ENCODE measurements around the gene AMOTL2. TPM values are rescaled to one million over a fixed set of nuclear protein-coding genes. Genes with fewer than 3 reads are reported as not detected.

Gene AMOTL2
- total RNA-seq, 1 experiment from 2014 or later, result 30.9 TPM

DNA sequence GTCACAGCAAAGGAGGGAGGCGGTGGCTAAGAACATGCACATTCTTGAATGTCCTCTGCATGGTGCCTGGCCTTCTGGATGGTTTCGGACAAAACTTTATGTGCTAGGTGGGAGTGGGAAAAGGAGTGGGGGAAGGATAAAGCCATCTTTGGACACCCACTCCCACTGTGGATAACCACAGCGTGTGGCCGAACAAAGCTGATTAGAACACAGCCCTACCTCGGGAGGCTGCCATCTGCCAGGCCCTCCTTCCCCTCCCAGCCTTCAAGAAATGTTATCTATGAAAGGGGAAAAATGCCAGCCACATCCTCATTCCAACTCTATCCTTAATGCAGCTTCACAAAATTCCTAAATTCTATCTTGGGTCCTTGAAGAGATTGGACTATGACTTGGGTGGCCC lies 18.8 kb downstream of the AMOTL2 start:
- H3K27me3 Mint-ChIP-seq (ENCODE audit: low read depth), result no peaks in the 10 kb centered on the region
- Histone ChIP-seq H3K23ac (ENCODE audit: insufficient read length, low read depth, low read length) (no peak overlapping the region), H2BK15ac (ENCODE audit: low read depth, low read length) (no peak overlapping the region), H3K27ac (ENCODE audit: insufficient read length, low read depth, low read length) (no peak overlapping the region), H3K79me1 (ENCODE audit: insufficient read depth, low read depth, low read length, poor library complexity, severe bottlenecking) (no peaks in the 10 kb centered on the region), H3K18ac (ENCODE audit: insufficient read length, low read depth, low read length) (no peak overlapping the region), H2AFZ (ENCODE audit: low read length) (no peak overlapping the region), H2BK5ac (ENCODE audit: insufficient read length, low read length) (no peak overlapping the region), H2BK12ac (ENCODE audit: insufficient read length, low read depth, low read length) (no peak overlapping the region), H3K4ac (ENCODE audit: low read depth, low read length) (no peak overlapping the region), H3K14ac (ENCODE audit: insufficient read depth, low read length) (no peak overlapping the region), H3K56ac (ENCODE audit: insufficient read length, low read depth, low read length) (no peak overlapping the region), H3T11ph (ENCODE audit: low read length) (no peak overlapping the region), H3K23me2 (ENCODE audit: insufficient read length, low read depth, low read length, poor library complexity, severe bottlenecking) (no peaks in the 10 kb centered on the region), H2AK5ac (ENCODE audit: insufficient read length, low read length) (no peak overlapping the region), H4K20me1 (ENCODE audit: control insufficient read depth, insufficient read depth, insufficient read length) (no peaks in the 10 kb centered on the region), H3K4me1 (ENCODE audit: insufficient read depth, low read length) (peaks cover 2% of the 10 kb centered on the region; the same call in 1 of the 2 replicates), H3K4me2 (ENCODE audit: insufficient read depth, insufficient read length, low read length) (no peak overlapping the region), H3K9ac (ENCODE audit: extremely low read depth, insufficient read length, low read length) (no peak overlapping the region), H2BK120ac (ENCODE audit: low read depth, low read length, poor library complexity, severe bottlenecking) (no peak overlapping the region), H4K91ac (ENCODE audit: insufficient read length, low read depth, low read length) (no peak overlapping the region), H3K9me3 (ENCODE audit: control insufficient read depth, low read depth, low read length) (no peaks in the 10 kb centered on the region), H3K27me3 (ENCODE audit: insufficient read depth, low read length) (no peaks in the 10 kb centered on the region), H4K5ac (ENCODE audit: insufficient read length, low read depth, low read length) (no peak overlapping the region), H3K79me2 (ENCODE audit: insufficient read depth, low read length) (no peaks in the 10 kb centered on the region), H2BK20ac (ENCODE audit: low read depth, low read length, poor library complexity, severe bottlenecking) (no peak overlapping the region), H4K8ac (replicated peaks; ENCODE audit: insufficient read length, low read depth, low read length) (no peak overlapping the region)
- peaks cover 33 to 39% of the 10 kb centered on the region in 2 experiments for H3K4me1 Mint-ChIP-seq
- WGBS (ENCODE audit: extremely low coverage, insufficient read length, low lambda C conversion rate), result no CpG with 5 or more reads among the region's 5 CpGs
- H3K36me3 Mint-ChIP-seq (ENCODE audit: insufficient read depth in 1 of 3, low read depth in 3 of 3), result peaks cover 47 to 67% (median 61%) of the 10 kb centered on the region in 3 experiments
- TF ChIP-seq CTCF (conservative IDR thresholded peaks at IDR 0.05), result no peak
- H3K9me3 Mint-ChIP-seq, result no peaks in the 10 kb centered on the region
- no peak for DNase-seq
- H3K27ac Mint-ChIP-seq, result peak overlapping the region in 1 of 3 experiments; percentile 33; a peak in 1 of 7 replicates
- no peak overlapping the region for H3K4me3 Mint-ChIP-seq

Measured in H9 (cell line).